Smooth muscle cell (in vitro differentiated cells): ENCODE data around the gene POLR1A. TPM values are rescaled to one million over a fixed set of nuclear protein-coding genes. Genes with fewer than 3 reads are reported as not detected.

Experiments
- DNase-seq: peaks from one replicate; lab custom pipeline; 2025; ENCODE audit not compliant: unreplicated experiment; lab: John Stamatoyannopoulos, UW
- H2AFZ ChIP-seq: fragments of 200-600 bp; sonication (generic); 2 replicates; pipeline ENCODE4 v1.6.0; 2016; ENCODE audit warnings: antibody characterized with exemption, low read depth, mild to moderate bottlenecking
- H3F3A ChIP-seq: fragments of 200-600 bp; sonication (generic); 2 replicates; pipeline ENCODE4 v1.6.0; 2017; ENCODE audit warnings: antibody characterized with exemption, low read depth
- H3K27ac ChIP-seq: fragments of 200-600 bp; sonication (generic); 2 replicates; pipeline ENCODE4 v1.5.1; 2016; ENCODE audit warnings: low read depth, mild to moderate bottlenecking
- H3K27me3 ChIP-seq: fragments of 200-600 bp; sonication (generic); 2 replicates; pipeline ENCODE4 v1.6.1; 2016; ENCODE audit warnings: low read depth, mild to moderate bottlenecking
- H3K36me3 ChIP-seq: fragments of 200-600 bp; sonication (generic); 2 replicates; pipeline ENCODE4 v1.5.1; 2016; ENCODE audit warnings: low read depth
- H3K4me1 ChIP-seq: fragments of 200-600 bp; sonication (generic); 2 replicates; pipeline ENCODE4 v1.5.1; 2016; ENCODE audit warnings: low read depth
- H3K4me2 ChIP-seq: fragments of 200-600 bp; sonication (generic); 2 replicates; pipeline ENCODE4 v1.6.0; 2016; ENCODE audit warnings: mild to moderate bottlenecking
- H3K4me3 ChIP-seq: fragments of 200-600 bp; sonication (generic); 2 replicates; pipeline ENCODE4 v1.5.1; 2016; ENCODE audit warnings: mild to moderate bottlenecking
- H3K79me2 ChIP-seq: fragments of 200-600 bp; sonication (generic); 2 replicates; pipeline ENCODE4 v1.6.0; 2016; ENCODE audit warnings: low read depth, mild to moderate bottlenecking
- H3K9ac ChIP-seq: fragments of 200-600 bp; sonication (generic); 2 replicates; pipeline ENCODE4 v1.6.0; 2016; ENCODE audit warnings: low read depth
- H3K9me3 ChIP-seq: fragments of 200-600 bp; sonication (generic); replicated peaks from 2 replicates; pipeline ENCODE4 v1.5.1; 2016; ENCODE audit warnings: low read depth
- H4K20me1 ChIP-seq: fragments of 200-600 bp; sonication (generic); 2 replicates; pipeline ENCODE4 v1.6.0; 2016; ENCODE audit warnings: low read depth
- CTCF ChIP-seq: fragments of 200-600 bp; sonication (generic); IDR thresholded peaks from 2 replicates; pipeline ENCODE4 v1.5.1; 2017; ENCODE audit warnings: borderline replicate concordance, mild to moderate bottlenecking, antibody characterized with exemption; ENCODE audit not compliant: insufficient read depth, poor library complexity, severe bottlenecking
- whole genome bisulfite sequencing: methylation state at CpG from one replicate; pipeline ENCODE4 v1.1.7; 2016; ENCODE audit warnings: low lambda C conversion rate; 5-methylcytosine and 5-hydroxymethylcytosine counted together
- polyA plus RNA-seq: library from polyadenylated mRNA; unstranded; fragments of >200 nt; fragmentation: Nextera tagmentation; extraction: Ambion mirVana; gene quantifications from 2 replicates; pipeline ENCODE4 v1.2.1, GENCODE V29; 2016
- total RNA-seq: library from RNA; depleted of rRNA; stranded (reverse); fragments of >200 nt; gene quantifications from 2 replicates; pipeline ENCODE4 v1.2.3, GENCODE V29; 2014

The POLR1A gene
- total and polyA plus RNA-seq, 2 experiments from 2014 or later: 4.9 to 20.8 TPM

- Histone ChIP-seq H3F3A (no peaks in the 10 kb centered on the region), H3K27ac (no peak overlapping the region), H3K4me3 (no peak overlapping the region), H3K4me2 (no peak overlapping the region), H3K79me2 (no peaks in the 10 kb centered on the region), H4K20me1 (no peaks in the 10 kb centered on the region), H3K27me3 (no peaks in the 10 kb centered on the region), H3K9me3 (no peaks in the 10 kb centered on the region), H3K4me1 (no peaks in the 10 kb centered on the region), H3K36me3 (peaks cover 9% of the 10 kb centered on the region), H2AFZ (no peak overlapping the region), H3K9ac (no peak overlapping the region)
- 97% methylated on average over 16 of the region's 16 CpGs for WGBS
- DNase-seq: no peak
- TF ChIP-seq CTCF: no peak
These were observed 53.0 kb downstream of the POLR1A start for GRCh38 chr2:86052676-86053075.

GRCh38 chr2:86052265-86052664, 53.4 kb downstream of the POLR1A start:
- no peaks in the 10 kb centered on the region for H3K9me3 ChIP-seq
- no peaks in the 10 kb centered on the region for H4K20me1 ChIP-seq
- no peak overlapping the region for H3K4me2 ChIP-seq
- TF ChIP-seq CTCF: no peak
- no peaks in the 10 kb centered on the region for H3K79me2 ChIP-seq
- H3K9ac ChIP-seq: no peak overlapping the region
- 90% methylated on average over 6 of the region's 6 CpGs for WGBS
- peaks cover 9% of the 10 kb centered on the region for H3K36me3 ChIP-seq
- no peak for DNase-seq
- H3K27me3 ChIP-seq: no peaks in the 10 kb centered on the region
- no peaks in the 10 kb centered on the region for H3F3A ChIP-seq
- H3K27ac ChIP-seq: no peak overlapping the region
- H3K4me3 ChIP-seq: no peak overlapping the region
- no peaks in the 10 kb centered on the region for H3K4me1 ChIP-seq
- H2AFZ ChIP-seq: no peak overlapping the region

- no peak overlapping the region for H2AFZ ChIP-seq
- H3K4me2 ChIP-seq: no peak overlapping the region
- no peaks in the 10 kb centered on the region for H3F3A ChIP-seq
- H3K27me3 ChIP-seq: no peaks in the 10 kb centered on the region
- no peak for TF ChIP-seq CTCF
- 100% methylated on average over 5 of the region's 5 CpGs for WGBS
- H3K27ac ChIP-seq: no peak overlapping the region
- DNase-seq: no peak
- H3K79me2 ChIP-seq: no peaks in the 10 kb centered on the region
- no peaks in the 10 kb centered on the region for H4K20me1 ChIP-seq
- no peak overlapping the region for H3K9ac ChIP-seq
- H3K36me3 ChIP-seq: peaks cover 10% of the 10 kb centered on the region
- no peak overlapping the region for H3K4me3 ChIP-seq
- no peaks in the 10 kb centered on the region for H3K4me1 ChIP-seq
- H3K9me3 ChIP-seq: no peaks in the 10 kb centered on the region
These were observed 55.4 kb downstream of the POLR1A start for GRCh38 chr2:86050301-86050700.

GRCh38 chr2:86049529-86049928, 56.2 kb downstream of the POLR1A start:
- no peak for TF ChIP-seq CTCF
- Histone ChIP-seq H3K9ac (no peak overlapping the region), H3K9me3 (no peaks in the 10 kb centered on the region), H3K27me3 (no peaks in the 10 kb centered on the region), H3F3A (no peaks in the 10 kb centered on the region), H3K79me2 (no peaks in the 10 kb centered on the region), H3K4me3 (no peak overlapping the region), H3K27ac (no peak overlapping the region), H3K4me1 (no peaks in the 10 kb centered on the region), H4K20me1 (no peaks in the 10 kb centered on the region), H2AFZ (no peak overlapping the region), H3K4me2 (no peak overlapping the region), H3K36me3 (peaks cover 16% of the 10 kb centered on the region)
- 94% methylated on average over 1 of the region's 1 CpG for WGBS
- DNase-seq: no peak
